Natural killer cell (primary cell): ENCODE results near the gene DCAF11. TPM values are rescaled to one million over a fixed set of nuclear protein-coding genes. Genes with fewer than 3 reads are reported as not detected.

ENCODE experiments used
- ATAC-seq, 3 donors: fragments of 150-1000 bp in 2 of 3; fragments of 200-7000 bp in 1 of 3; cut with Tn5 transposase; 1 replicate in 1 of 3; 2 replicates in 2 of 3; pipeline ENCODE4 v1.10.0; 2021; ENCODE audit warnings: mild to moderate bottlenecking in 2 of 3, moderate library complexity in 2 of 3
- DNase-seq, 2 donors: peaks; one replicate each; pipeline versions ENCODE4 v3.0.0 to v3.0.0-alpha.2; 2013 to 2021; ENCODE audit warnings: mixed read lengths in 1 of 2
- H3K27ac ChIP-seq: one replicate; pipeline ENCODE4 v1.5.1; 2013; ENCODE audit warnings: mild to moderate bottlenecking, low read length
- H3K27me3 ChIP-seq: one replicate; pipeline ENCODE4 v1.6.1; 2013; ENCODE audit warnings: low read length; ENCODE audit not compliant: control insufficient read depth, insufficient read depth
- H3K36me3 ChIP-seq: one replicate; pipeline ENCODE4 v1.6.1; 2013; ENCODE audit warnings: low read length; ENCODE audit not compliant: control insufficient read depth, insufficient read depth
- H3K4me1 ChIP-seq: one replicate; pipeline ENCODE4 v1.6.1; 2013; ENCODE audit warnings: low read length; ENCODE audit not compliant: control insufficient read depth, insufficient read depth
- H3K4me3 ChIP-seq: one replicate; pipeline ENCODE4 v1.5.1; 2013; ENCODE audit warnings: low read length
- H3K9me3 ChIP-seq: one replicate; pipeline ENCODE4 v1.6.1; 2013; ENCODE audit warnings: low read length; ENCODE audit not compliant: control insufficient read depth, insufficient read depth
- H3K27ac Mint-ChIP-seq, 2 donors: one replicate each; pipeline ENCODE4 v1.8.0; 2022; ENCODE audit warnings: mild to moderate bottlenecking in 2 of 2, mixed read lengths in 2 of 2, moderate library complexity in 1 of 2
- H3K27me3 Mint-ChIP-seq, 2 donors: one replicate each; pipeline ENCODE4 v1.8.0; 2022; ENCODE audit warnings: low read depth in 2 of 2, mixed read lengths in 2 of 2
- H3K36me3 Mint-ChIP-seq: one replicate; pipeline ENCODE4 v1.8.0; 2022; ENCODE audit warnings: mixed read lengths
- H3K4me1 Mint-ChIP-seq, 2 donors: one replicate each; pipeline ENCODE4 v1.8.0; 2022; ENCODE audit warnings: mixed read lengths in 2 of 2
- H3K4me3 Mint-ChIP-seq: one replicate; pipeline ENCODE4 v1.8.0; 2022; ENCODE audit warnings: mild to moderate bottlenecking, moderate library complexity, mixed read lengths
- H3K9me3 Mint-ChIP-seq, 2 donors: one replicate each; pipeline ENCODE4 v1.8.0; 2022; ENCODE audit warnings: mixed read lengths in 2 of 2
- CTCF ChIP-seq: fragments of 200-600 bp; IDR thresholded peaks from one replicate; pipeline ENCODE4 v1.8.0; 2022; ENCODE audit warnings: antibody characterized with exemption
- WGBS: methylation state at CpG from one replicate; pipeline ENCODE4 v1.1.7; 2013; ENCODE audit warnings: missing lambda C conversion rate; ENCODE audit not compliant: insufficient coverage; 5-methylcytosine and 5-hydroxymethylcytosine counted together
- intact Hi-C: fragments of 100-400 bp; cut with micrococcal nuclease; formaldehyde crosslinking; loops from one replicate; pipeline ENCODE4 v1.14.2; 2022
- total RNA-seq, 4 donors: library from RNA; stranded (reverse); fragments of 120-200 nt in 1 of 4; gene quantifications; one replicate each; pipeline versions ENCODE4 v1.2.3 to v1.2.4, GENCODE V29; 2013 to 2022

The DCAF11 gene
- total RNA-seq, 3 donors from 2014 or later (not counting 1 experiment from before 2014, with no cell fraction given): 77.5 to 99.3 (median 96.3) TPM

GRCh38 chr14:24127673-24128072, 13.1 kb downstream of the DCAF11 start:
- H3K9me3 ChIP-seq: no peaks in the 10 kb centered on the region
- 97% methylated on average over 2 of the region's 2 CpGs for WGBS
- H3K36me3 ChIP-seq: peaks cover 7% of the 10 kb centered on the region
- H3K27me3 ChIP-seq: no peaks in the 10 kb centered on the region
- H3K27ac Mint-ChIP-seq: no peak overlapping the region
- H3K4me1 ChIP-seq: peaks cover 8% of the 10 kb centered on the region
- no peak for TF ChIP-seq CTCF
- no peak overlapping the region for H3K27ac ChIP-seq
- no peak for DNase-seq
- H3K4me3 ChIP-seq: no peak overlapping the region
- H3K9me3 Mint-ChIP-seq: no peaks in the 10 kb centered on the region
- H3K4me1 Mint-ChIP-seq: no peaks in the 10 kb centered on the region
- H3K36me3 Mint-ChIP-seq: no peaks in the 10 kb centered on the region
- intact Hi-C loops: no loop called here
- no peaks in the 10 kb centered on the region for H3K27me3 Mint-ChIP-seq
- no peak overlapping the region for H3K4me3 Mint-ChIP-seq
- no peak for ATAC-seq

- ATAC-seq (no peak), DNase-seq (no peak)
- no peak for TF ChIP-seq CTCF
- Histone ChIP-seq H3K4me3 (no peak overlapping the region), H3K27me3 (no peaks in the 10 kb centered on the region), H3K4me1 (peaks cover 8% of the 10 kb centered on the region), H3K36me3 (no peaks in the 10 kb centered on the region), H3K9me3 (no peaks in the 10 kb centered on the region), H3K27ac (no peak overlapping the region)
- WGBS: 91% methylated on average over 8 of the region's 8 CpGs
- intact Hi-C loops: no loop called here
- Mint-ChIP-seq H3K27me3 (no peaks in the 10 kb centered on the region), H3K4me1 (no peaks in the 10 kb centered on the region), H3K9me3 (no peaks in the 10 kb centered on the region), H3K36me3 (no peaks in the 10 kb centered on the region), H3K27ac (no peak overlapping the region), H3K4me3 (no peak overlapping the region)
Observed at GRCh38 chr14:24129410-24129998, 14.9 kb downstream of the DCAF11 start.

GRCh38 chr14:24130380-24130716, 15.8 kb downstream of the DCAF11 start, which contains the start of gene FITM1:
Gene FITM1, plus strand, starts transcription at chr14:24130659. Its CDS starts 905 bp downstream, at chr14:24131564.
- intact Hi-C loops: loop anchor here (10.0 kb wide), 1 partner anchor 1206 kb away; the partner anchor contains the start of gene PRMT5
- Histone ChIP-seq H3K9me3 (no peaks in the 10 kb centered on the region), H3K27ac (no peak within 1 kb of the TSS), H3K4me1 (peaks cover 9% of the 10 kb centered on the region), H3K4me3 (no peak within 1 kb of the TSS), H3K27me3 (no peaks in the 10 kb centered on the region), H3K36me3 (no peaks in the 10 kb centered on the region)
- no peak within 1 kb of the TSS for H3K27ac Mint-ChIP-seq
- ATAC-seq: no peak
- DNase-seq: no peak
- WGBS: 90% methylated on average over 5 of the region's 5 CpGs
- peaks cover 4% of the 10 kb centered on the region in 2 donors for H3K4me1 Mint-ChIP-seq
- H3K27me3 Mint-ChIP-seq: no peaks in the 10 kb centered on the region
- H3K9me3 Mint-ChIP-seq: no peaks in the 10 kb centered on the region
- H3K4me3 Mint-ChIP-seq: no peak within 1 kb of the TSS
- no peak for TF ChIP-seq CTCF
- H3K36me3 Mint-ChIP-seq: no peaks in the 10 kb centered on the region
